Measurements from ENCODE around the gene UGP2.
"Not testable (repeated sequence)": the region's sequence is repeated elsewhere in the genome, so short reads cannot be mapped to it uniquely, and the experiment has no call there.

Gene UGP2

GRCh38 chr2:63805412-63805811 lies 36.3 kb upstream of the UGP2 start:
- no peaks in the 10 kb centered on the region for H3K4me1 ChIP-seq
- no peak overlapping the region for H3K4me3 ChIP-seq
- intact Hi-C loops (cut with DNase I; ENCODE audit: low total_unique reads): no loop called here
- H3K27ac ChIP-seq: no peak overlapping the region
- H3K9me3 ChIP-seq: no peaks in the 10 kb centered on the region
- H3K27me3 ChIP-seq: no peaks in the 10 kb centered on the region
- H3K36me3 ChIP-seq: no peaks in the 10 kb centered on the region
- TF ChIP-seq CTCF (IDR thresholded peaks at IDR 0.05): no peak
- DNase-seq: no peak

GRCh38 chr2:63808036-63808435 lies 33.7 kb upstream of the UGP2 start:
- H3K4me1 ChIP-seq; H3K36me3 ChIP-seq; DNase-seq; H3K9me3 ChIP-seq; intact Hi-C loops (cut with DNase I; ENCODE audit: low total_unique reads); H3K27me3 ChIP-seq; H3K4me3 ChIP-seq; H3K27ac ChIP-seq: not testable (repeated sequence)

- H3K4me1 ChIP-seq; intact Hi-C loops (cut with DNase I; ENCODE audit: low total_unique reads); DNase-seq; H3K27ac ChIP-seq; H3K27me3 ChIP-seq; H3K4me3 ChIP-seq; H3K36me3 ChIP-seq; H3K9me3 ChIP-seq: not testable (repeated sequence)
Measured at GRCh38 chr2:63808911-63809310, 32.8 kb upstream of the UGP2 start.

GRCh38 chr2:63811063-63811462 lies 30.6 kb upstream of the UGP2 start:
- no peak overlapping the region for H3K4me3 ChIP-seq
- no peaks in the 10 kb centered on the region for H3K27me3 ChIP-seq
- intact Hi-C loops (cut with DNase I; ENCODE audit: low total_unique reads): no loop called here
- TF ChIP-seq CTCF (IDR thresholded peaks at IDR 0.05): no peak
- DNase-seq: no peak
- no peaks in the 10 kb centered on the region for H3K9me3 ChIP-seq
- no peaks in the 10 kb centered on the region for H3K36me3 ChIP-seq
- no peak overlapping the region for H3K27ac ChIP-seq
- peaks cover 0 to under 1% (median 0%) of the 10 kb centered on the region in 4 donors for H3K4me1 ChIP-seq

- not testable (repeated sequence) for DNase-seq, H3K4me3 ChIP-seq
Measured at GRCh38 chr2:63811870-63812269, 29.8 kb upstream of the UGP2 start.

GRCh38 chr2:63814114-63814513 lies 27.6 kb upstream of the UGP2 start:
- intact Hi-C loops (cut with DNase I; ENCODE audit: low total_unique reads): no loop called here
- no peaks in the 10 kb centered on the region for H3K36me3 ChIP-seq
- no peaks in the 10 kb centered on the region for H3K9me3 ChIP-seq
- no peak for DNase-seq
- no peak overlapping the region for H3K4me3 ChIP-seq
- H3K27ac ChIP-seq: no peak overlapping the region
- no peaks in the 10 kb centered on the region for H3K27me3 ChIP-seq
- no peak for TF ChIP-seq CTCF (IDR thresholded peaks at IDR 0.05)
- peaks cover 0 to 6% (median under 1%) of the 10 kb centered on the region in 4 donors for H3K4me1 ChIP-seq

More at GRCh38 chr2:63811870-63812269, 29.8 kb upstream of the UGP2 start:
- H3K4me1 ChIP-seq; H3K9me3 ChIP-seq; intact Hi-C loops (cut with DNase I; ENCODE audit: low total_unique reads); H3K36me3 ChIP-seq; H3K27me3 ChIP-seq; H3K27ac ChIP-seq: not testable (repeated sequence)

- Histone ChIP-seq H3K9me3 (no peaks in the 10 kb centered on the region), H3K4me1 (peaks cover 0 to 26% (median 10%) of the 10 kb centered on the region in 4 donors), H3K36me3 (no peaks in the 10 kb centered on the region), H3K4me3 (no peak overlapping the region), H3K27me3 (no peaks in the 10 kb centered on the region), H3K27ac (no peak overlapping the region)
- intact Hi-C loops (cut with DNase I; ENCODE audit: low total_unique reads): no loop called here
- TF ChIP-seq CTCF (IDR thresholded peaks at IDR 0.05): no peak
- DNase-seq: no peak
Measured at GRCh38 chr2:63817382-63817781, 24.3 kb upstream of the UGP2 start.

Measured in tibial artery (tissue), 4 donors.